ENCODE results near the gene YEATS2.

Gene YEATS2

GRCh38 chr3:183810643-183811594, 113.3 kb downstream of the YEATS2 start:
- DNase-seq: no peak

GRCh38 chr3:183811638-183812037, 114.0 kb downstream of the YEATS2 start:
- DNase-seq: no peak

GRCh38 chr3:183812761-183813445, 115.3 kb downstream of the YEATS2 start:
- peak in 40 of 56 donors; percentile 18 to 69 (median 41) for DNase-seq

GRCh38 chr3:183814240-183814639, 116.6 kb downstream of the YEATS2 start:
- no peak for DNase-seq

GRCh38 chr3:183815563-183815940, 118.0 kb downstream of the YEATS2 start:
- no peak for DNase-seq

GRCh38 chr3:183815951-183816475, 118.4 kb downstream of the YEATS2 start:
- peak in 1 of 56 donors; percentile 17 for DNase-seq

- DNase-seq: no peak
These were observed 119.3 kb downstream of the YEATS2 start for GRCh38 chr3:183816681-183817510.

- no peak for DNase-seq
These were observed 120.0 kb downstream of the YEATS2 start for GRCh38 chr3:183817639-183818038.

- no peak for DNase-seq
These were observed 120.5 kb downstream of the YEATS2 start for GRCh38 chr3:183818041-183818620.

GRCh38 chr3:183818706-183819624, 121.4 kb downstream of the YEATS2 start:
- peak in 55 of 56 donors; percentile 37 to 95 (median 85) for DNase-seq

- no peak for DNase-seq
These were observed 122.2 kb downstream of the YEATS2 start for GRCh38 chr3:183819831-183820230.

GRCh38 chr3:183822631-183823030, 125.0 kb downstream of the YEATS2 start:
- DNase-seq: peak in 37 of 56 donors; percentile 16 to 79 (median 56)

- DNase-seq: peak in 1 of 56 donors; percentile 10
These were observed 126.4 kb downstream of the YEATS2 start for GRCh38 chr3:183823963-183824362.

- peak in 11 of 56 donors; percentile 24 to 57 (median 43) for DNase-seq
These were observed 127.3 kb downstream of the YEATS2 start for GRCh38 chr3:183824761-183825455.

- peak in 51 of 56 donors; percentile 39 to 87 (median 76) for DNase-seq
These were observed 128.0 kb downstream of the YEATS2 start, which contains the start of gene MAP6D1 for GRCh38 chr3:183825456-183826161. MAP6D1 (minus strand) TSS chr3:183825577; CDS start chr3:183825547, 30 bp downstream.

- DNase-seq: peak in 2 of 56 donors; percentile 18 to 27
These were observed 129.1 kb downstream of the YEATS2 start for GRCh38 chr3:183826448-183827250.
